ENCODE measurements around the gene SDSL. TPM values are rescaled to one million over a fixed set of nuclear protein-coding genes. Genes with fewer than 3 reads are reported as not detected.

The SDSL gene
- total and polyA plus RNA-seq, 2 of the 4 experiments (the other 2 are of a cell fraction): 6.3 to 10.9 TPM

DNA sequence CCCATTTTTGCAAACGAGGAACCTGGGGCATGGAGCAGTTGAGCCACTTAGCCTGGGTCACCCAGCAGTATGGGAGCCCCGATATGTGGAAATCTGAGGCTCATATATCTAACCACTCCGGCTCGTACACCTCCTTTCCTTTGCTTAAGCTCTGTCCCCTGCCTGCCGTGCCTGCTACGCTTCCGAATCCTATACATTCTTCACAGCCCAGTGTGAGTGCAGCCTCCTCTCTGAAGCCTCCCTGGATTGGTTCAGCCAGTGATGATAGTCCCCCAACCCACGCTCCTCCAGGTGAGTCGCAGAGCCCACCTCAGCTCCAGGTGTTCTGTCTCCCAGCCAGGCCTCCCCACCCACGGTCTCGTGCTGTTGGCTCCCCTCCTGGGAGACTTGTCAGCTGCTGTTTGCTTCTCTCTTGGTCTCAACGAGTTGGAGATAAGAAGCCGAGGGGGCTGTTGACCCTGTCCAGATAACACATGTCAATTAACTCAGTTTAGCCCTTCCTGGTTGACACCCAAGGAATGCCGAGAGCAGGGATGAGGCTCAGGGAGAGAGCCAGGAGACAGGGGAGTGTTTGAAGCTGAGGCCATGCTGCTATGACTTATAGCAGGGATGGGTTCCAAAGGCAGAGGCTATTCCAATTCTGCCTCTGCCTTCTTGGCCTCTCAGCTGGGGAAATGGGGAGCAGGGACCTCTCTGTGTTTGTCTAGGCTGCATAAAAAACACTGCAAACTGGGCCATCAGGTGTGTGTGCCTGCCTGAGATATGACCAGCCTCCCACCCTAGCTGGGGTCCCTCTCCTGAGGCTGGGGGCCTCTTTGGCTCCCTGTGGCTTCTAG, 19.0 kb downstream of the SDSL start:
- Histone ChIP-seq H3K9me1 (ENCODE audit: insufficient read depth, low read length) (no peaks in the 10 kb centered on the region), H2BK15ac (ENCODE audit: low read depth, low read length) (no peak overlapping the region), H4K8ac (ENCODE audit: low read depth in 2 of 2, low read length in 2 of 2) (no peak overlapping the region), H3K4me2 (ENCODE audit: low read depth, low read length) (no peak overlapping the region), H2AFZ (replicated peaks; ENCODE audit: low read length, poor library complexity) (no peak overlapping the region), H3K4me1 (ENCODE audit: control insufficient read depth, insufficient read depth, low read length) (no peaks in the 10 kb centered on the region), H3K14ac (replicated peaks; ENCODE audit: low read depth, low read length) (no peak overlapping the region), H3K9me3 (ENCODE audit: control insufficient read depth, insufficient read depth, low read length) (no peaks in the 10 kb centered on the region), H4K91ac (ENCODE audit: insufficient read depth, low read depth, low read length) (no peak overlapping the region), H3K23ac (ENCODE audit: low read depth, low read length) (no peak overlapping the region), H2AK5ac (ENCODE audit: low read depth, low read length) (no peak overlapping the region), H3K36me3 (ENCODE audit: control insufficient read depth, insufficient read depth, low read length) (no peaks in the 10 kb centered on the region), H3K56ac (ENCODE audit: extremely low read depth, insufficient read depth, low read length) (no peak overlapping the region), H3K27ac (ENCODE audit: insufficient read depth, low read length) (no peak overlapping the region), H3K4ac (ENCODE audit: low read depth, low read length) (no peak overlapping the region), H4K20me1 (ENCODE audit: insufficient read depth, low read length) (no peaks in the 10 kb centered on the region), H3K79me1 (ENCODE audit: low read depth in 1 of 2, low read length in 2 of 2) (no peaks in the 10 kb centered on the region), H3K9ac (ENCODE audit: low read depth, low read length) (no peak overlapping the region), H2BK20ac (ENCODE audit: low read depth, low read length) (no peak overlapping the region), H2BK5ac (ENCODE audit: low read depth, low read length, poor library complexity, severe bottlenecking) (no peak overlapping the region), H2BK120ac (ENCODE audit: low read depth, low read length) (no peak overlapping the region), H3K4me3 (ENCODE audit: insufficient read depth, low read depth, low read length) (no peak overlapping the region), H3K27me3 (ENCODE audit: control insufficient read depth, insufficient read depth, low read length) (peaks cover 11% of the 10 kb centered on the region), H3K18ac (ENCODE audit: low read depth, low read length) (no peak overlapping the region), H2AK9ac (replicated peaks; ENCODE audit: low read depth, low read length, poor library complexity) (no peak overlapping the region), H4K5ac (ENCODE audit: low read depth, low read length) (no peak overlapping the region)
- intact Hi-C loops (cut with micrococcal nuclease) (no loop called here), dilution Hi-C loops (cut with HindIII; ENCODE audit: low sequenced_read_pairs, unreplicated experiment) (no loop called here), in situ Hi-C loops (cut with MboI; ENCODE audit: low sequenced_read_pairs) (no loop called here)
- DNase-seq (no peak), ATAC-seq (ENCODE audit: low read depth) (no peak)
- CTCF ChIA-PET: no interaction called here
- 41% methylated on average over 7 of the region's 14 CpGs; no CpG with 5 or more reads in 1 of the 2 experiments for WGBS, 2 experiments (ENCODE audit: extremely low coverage in 2 of 2, insufficient read length in 1 of 2)
- POLR2A ChIA-PET (ENCODE audit: unreplicated experiment): no interaction called here
- BruUV-seq (replicated peaks): no TSS peak
- TF ChIP-seq, protein P1, sequence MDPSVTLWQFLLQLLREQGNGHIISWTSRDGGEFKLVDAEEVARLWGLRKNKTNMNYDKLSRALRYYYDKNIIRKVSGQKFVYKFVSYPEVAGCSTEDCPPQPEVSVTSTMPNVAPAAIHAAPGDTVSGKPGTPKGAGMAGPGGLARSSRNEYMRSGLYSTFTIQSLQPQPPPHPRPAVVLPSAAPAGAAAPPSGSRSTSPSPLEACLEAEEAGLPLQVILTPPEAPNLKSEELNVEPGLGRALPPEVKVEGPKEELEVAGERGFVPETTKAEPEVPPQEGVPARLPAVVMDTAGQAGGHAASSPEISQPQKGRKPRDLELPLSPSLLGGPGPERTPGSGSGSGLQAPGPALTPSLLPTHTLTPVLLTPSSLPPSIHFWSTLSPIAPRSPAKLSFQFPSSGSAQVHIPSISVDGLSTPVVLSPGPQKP (IDR thresholded peaks at IDR 0.05; ENCODE audit: borderline replicate concordance, low read depth, low read length): no peak
- TF ChIP-seq RCOR1 (IDR thresholded peaks at IDR 0.05; ENCODE audit: insufficient replicate concordance, low read length) (no peak), MXI1 (IDR thresholded peaks at IDR 0.05; ENCODE audit: borderline replicate concordance, low read depth, low read length) (no peak), SMC3 (IDR thresholded peaks at IDR 0.05; ENCODE audit: low read depth, low read length) (no peak), MAZ (IDR thresholded peaks at IDR 0.05; ENCODE audit: borderline replicate concordance, low read depth, low read length) (no peak), POLR2A (IDR thresholded peaks at IDR 0.05; ENCODE audit: low read depth, low read length) (no peak), BHLHE40 (IDR thresholded peaks at IDR 0.05; ENCODE audit: low read depth, low read length) (no peak)
- TF ChIP-seq, protein P2, sequence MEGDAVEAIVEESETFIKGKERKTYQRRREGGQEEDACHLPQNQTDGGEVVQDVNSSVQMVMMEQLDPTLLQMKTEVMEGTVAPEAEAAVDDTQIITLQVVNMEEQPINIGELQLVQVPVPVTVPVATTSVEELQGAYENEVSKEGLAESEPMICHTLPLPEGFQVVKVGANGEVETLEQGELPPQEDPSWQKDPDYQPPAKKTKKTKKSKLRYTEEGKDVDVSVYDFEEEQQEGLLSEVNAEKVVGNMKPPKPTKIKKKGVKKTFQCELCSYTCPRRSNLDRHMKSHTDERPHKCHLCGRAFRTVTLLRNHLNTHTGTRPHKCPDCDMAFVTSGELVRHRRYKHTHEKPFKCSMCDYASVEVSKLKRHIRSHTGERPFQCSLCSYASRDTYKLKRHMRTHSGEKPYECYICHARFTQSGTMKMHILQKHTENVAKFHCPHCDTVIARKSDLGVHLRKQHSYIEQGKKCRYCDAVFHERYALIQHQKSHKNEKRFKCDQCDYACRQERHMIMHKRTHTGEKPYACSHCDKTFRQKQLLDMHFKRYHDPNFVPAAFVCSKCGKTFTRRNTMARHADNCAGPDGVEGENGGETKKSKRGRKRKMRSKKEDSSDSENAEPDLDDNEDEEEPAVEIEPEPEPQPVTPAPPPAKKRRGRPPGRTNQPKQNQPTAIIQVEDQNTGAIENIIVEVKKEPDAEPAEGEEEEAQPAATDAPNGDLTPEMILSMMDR (conservative IDR thresholded peaks at IDR 0.05; ENCODE audit: low read depth, low read length): no peak
- TF ChIP-seq, protein P3, sequence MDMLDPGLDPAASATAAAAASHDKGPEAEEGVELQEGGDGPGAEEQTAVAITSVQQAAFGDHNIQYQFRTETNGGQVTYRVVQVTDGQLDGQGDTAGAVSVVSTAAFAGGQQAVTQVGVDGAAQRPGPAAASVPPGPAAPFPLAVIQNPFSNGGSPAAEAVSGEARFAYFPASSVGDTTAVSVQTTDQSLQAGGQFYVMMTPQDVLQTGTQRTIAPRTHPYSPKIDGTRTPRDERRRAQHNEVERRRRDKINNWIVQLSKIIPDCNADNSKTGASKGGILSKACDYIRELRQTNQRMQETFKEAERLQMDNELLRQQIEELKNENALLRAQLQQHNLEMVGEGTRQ (IDR thresholded peaks at IDR 0.05; ENCODE audit: low read depth, low read length): no peak
